Measurements from ENCODE around the gene LINGO1. TPM values are rescaled to one million over a fixed set of nuclear protein-coding genes. Genes with fewer than 3 reads are reported as not detected.

Gene LINGO1
- total RNA-seq, 4 donors from 2014 or later: 0.09 to 1.2 (median 0.38) TPM; not detected in 1

DNA sequence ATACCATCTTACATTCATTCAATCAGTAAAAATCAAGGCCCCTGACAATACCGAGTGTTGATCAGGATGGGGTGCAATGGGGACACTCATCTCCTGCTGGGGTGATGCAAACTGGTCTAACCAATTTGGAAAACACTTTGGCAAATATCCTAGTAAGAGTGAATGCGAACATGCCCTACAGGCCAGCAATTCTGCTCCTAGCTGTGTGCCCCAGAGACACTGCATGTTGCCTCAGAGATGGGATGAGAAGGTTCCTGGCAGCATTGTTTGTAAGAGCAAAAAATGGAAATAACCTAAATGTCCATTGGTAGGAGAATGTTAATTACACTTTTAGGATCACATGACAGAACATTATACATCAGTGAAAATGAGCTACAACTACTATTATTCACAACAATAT is 4.7 kb downstream of the LINGO1 start:
- no peak for DNase-seq
- intact Hi-C loops (cut with DNase I): no loop called here
- Histone ChIP-seq H3K27me3 (peaks cover 8 to 44% (median 12%) of the 10 kb centered on the region in 4 donors), H3K9me3 (no peaks in the 10 kb centered on the region), H3K36me3 (no peaks in the 10 kb centered on the region), H3K4me3 (no peak overlapping the region), H3K4me1 (peaks cover 2 to 18% (median 10%) of the 10 kb centered on the region in 3 donors), H3K27ac (no peak overlapping the region)
- WGBS, 2 donors: 79 to 100% methylated on average over 2 of the region's 2 CpGs
- TF ChIP-seq, protein P1, sequence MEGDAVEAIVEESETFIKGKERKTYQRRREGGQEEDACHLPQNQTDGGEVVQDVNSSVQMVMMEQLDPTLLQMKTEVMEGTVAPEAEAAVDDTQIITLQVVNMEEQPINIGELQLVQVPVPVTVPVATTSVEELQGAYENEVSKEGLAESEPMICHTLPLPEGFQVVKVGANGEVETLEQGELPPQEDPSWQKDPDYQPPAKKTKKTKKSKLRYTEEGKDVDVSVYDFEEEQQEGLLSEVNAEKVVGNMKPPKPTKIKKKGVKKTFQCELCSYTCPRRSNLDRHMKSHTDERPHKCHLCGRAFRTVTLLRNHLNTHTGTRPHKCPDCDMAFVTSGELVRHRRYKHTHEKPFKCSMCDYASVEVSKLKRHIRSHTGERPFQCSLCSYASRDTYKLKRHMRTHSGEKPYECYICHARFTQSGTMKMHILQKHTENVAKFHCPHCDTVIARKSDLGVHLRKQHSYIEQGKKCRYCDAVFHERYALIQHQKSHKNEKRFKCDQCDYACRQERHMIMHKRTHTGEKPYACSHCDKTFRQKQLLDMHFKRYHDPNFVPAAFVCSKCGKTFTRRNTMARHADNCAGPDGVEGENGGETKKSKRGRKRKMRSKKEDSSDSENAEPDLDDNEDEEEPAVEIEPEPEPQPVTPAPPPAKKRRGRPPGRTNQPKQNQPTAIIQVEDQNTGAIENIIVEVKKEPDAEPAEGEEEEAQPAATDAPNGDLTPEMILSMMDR (IDR thresholded peaks at IDR 0.05): no peak
- TF ChIP-seq POLR2A (IDR thresholded peaks at IDR 0.05): no peak

DNA sequence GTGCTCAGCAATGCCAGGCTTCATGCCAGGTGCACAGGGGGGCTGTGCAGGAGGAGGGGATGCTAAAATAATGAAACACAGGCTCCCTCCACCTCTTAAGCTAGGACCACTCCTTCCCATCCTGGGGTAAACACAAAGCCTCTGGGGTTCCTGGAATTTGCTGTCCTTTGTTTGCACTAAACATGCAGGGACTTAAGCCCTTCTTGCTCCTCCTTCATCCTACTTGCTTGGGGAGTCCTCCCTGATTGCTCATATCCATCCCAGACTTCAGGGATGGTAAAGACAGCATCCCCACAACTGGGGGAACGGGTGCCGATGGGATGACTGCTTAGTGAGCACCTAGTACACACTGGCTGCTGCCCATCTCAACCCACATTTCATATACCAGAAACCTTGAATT is 5.1 kb downstream of the LINGO1 start:
- DNase-seq: no peak
- intact Hi-C loops (cut with DNase I): no loop called here
- Histone ChIP-seq H3K4me3 (no peak overlapping the region), H3K27ac (no peak overlapping the region), H3K4me1 (peaks cover 0 to 14% (median 6%) of the 10 kb centered on the region in 3 donors), H3K27me3 (peaks cover 8 to 40% (median 12%) of the 10 kb centered on the region in 4 donors), H3K9me3 (no peaks in the 10 kb centered on the region), H3K36me3 (no peaks in the 10 kb centered on the region)
- 81 to 83% methylated on average over 2 of the region's 2 CpGs for WGBS, 2 donors
- TF ChIP-seq, protein P1 (IDR thresholded peaks at IDR 0.05): no peak
- no peak for TF ChIP-seq POLR2A (IDR thresholded peaks at IDR 0.05)

DNA sequence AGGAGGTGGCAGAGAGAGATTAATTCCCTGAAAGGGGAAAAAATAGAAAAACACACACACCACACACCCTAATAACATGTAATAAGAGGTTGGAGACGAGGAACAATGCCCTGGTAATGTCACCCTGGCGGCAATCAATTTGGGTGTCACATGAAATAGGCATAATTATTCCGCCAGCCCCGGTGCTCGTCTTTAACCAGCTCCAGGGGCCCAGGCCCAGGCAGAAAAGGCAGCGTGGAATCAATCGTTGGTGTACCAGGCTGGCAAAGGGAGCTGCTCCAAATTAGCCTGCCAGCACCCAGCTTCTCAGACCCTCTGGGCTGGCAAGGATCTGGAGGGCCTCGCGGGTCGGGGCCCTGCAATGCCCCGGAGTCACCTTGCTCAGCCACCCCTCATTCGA is 5.6 kb downstream of the LINGO1 start:
- intact Hi-C loops (cut with DNase I): no loop called here
- no peaks in the 10 kb centered on the region for H3K9me3 ChIP-seq
- DNase-seq: no peak
- TF ChIP-seq, protein P1 (IDR thresholded peaks at IDR 0.05): no peak
- TF ChIP-seq POLR2A (IDR thresholded peaks at IDR 0.05): no peak
- H3K36me3 ChIP-seq: no peaks in the 10 kb centered on the region
- 67% methylated on average over 7 of the region's 12 CpGs; no CpG with 5 or more reads in 1 of the 2 donors for WGBS, 2 donors
- peaks cover 0 to 11% (median 3%) of the 10 kb centered on the region in 3 donors for H3K4me1 ChIP-seq
- peaks cover 8 to 35% (median 12%) of the 10 kb centered on the region in 4 donors for H3K27me3 ChIP-seq
- no peak overlapping the region for H3K27ac ChIP-seq
- no peak overlapping the region for H3K4me3 ChIP-seq

DNA sequence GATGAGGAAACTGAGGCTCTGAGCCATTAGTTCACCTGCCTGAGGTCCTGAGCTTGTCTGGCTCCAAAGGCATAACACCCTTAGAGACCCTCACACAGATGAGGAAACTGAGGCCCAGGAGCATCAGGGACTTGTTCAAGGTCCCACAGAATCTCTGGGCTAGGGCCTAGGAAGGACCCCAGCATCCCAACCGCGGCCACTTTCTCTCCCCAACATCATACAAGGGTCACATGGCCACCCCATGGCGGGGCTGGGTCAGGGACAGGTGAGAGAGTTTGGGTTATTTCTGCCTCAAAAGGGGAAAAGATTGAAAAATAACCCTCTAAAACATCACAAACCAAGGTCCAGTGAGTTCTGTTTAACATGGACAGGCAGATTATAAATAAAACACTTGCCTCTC is 6.7 kb downstream of the LINGO1 start:
- intact Hi-C loops (cut with DNase I): no loop called here
- 92 to 93% methylated on average over 2 to 3 of the region's 3 CpGs for WGBS, 2 donors
- TF ChIP-seq POLR2A (IDR thresholded peaks at IDR 0.05): no peak
- TF ChIP-seq, protein P1 (IDR thresholded peaks at IDR 0.05): no peak
- Histone ChIP-seq H3K36me3 (no peaks in the 10 kb centered on the region), H3K9me3 (no peaks in the 10 kb centered on the region), H3K27me3 (peaks cover 0 to 25% (median 3%) of the 10 kb centered on the region in 4 donors), H3K27ac (no peak overlapping the region), H3K4me3 (no peak overlapping the region), H3K4me1 (peaks cover 0 to 1% (median 0%) of the 10 kb centered on the region in 3 donors)
- DNase-seq: no peak

DNA sequence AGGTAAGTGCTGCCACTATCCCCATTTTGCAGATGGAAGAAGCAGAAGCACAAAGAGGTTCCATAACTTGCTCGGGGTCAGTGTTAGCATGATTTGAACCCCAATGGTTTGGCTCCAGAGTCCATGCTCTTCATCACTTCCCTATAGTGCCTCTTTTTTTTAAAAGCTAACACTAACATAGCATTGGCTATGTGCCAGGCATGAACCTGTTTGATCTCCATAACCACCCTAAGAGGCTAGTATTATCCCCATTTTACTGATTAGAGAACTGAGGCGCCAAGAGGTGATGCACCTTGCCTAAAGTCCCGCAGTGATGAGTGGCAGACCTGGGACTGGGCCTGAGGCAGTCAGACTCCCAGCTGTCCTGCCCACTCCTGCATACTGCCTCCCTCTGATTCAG is 7.3 kb downstream of the LINGO1 start:
- intact Hi-C loops (cut with DNase I): no loop called here
- Histone ChIP-seq H3K9me3 (no peaks in the 10 kb centered on the region), H3K36me3 (no peaks in the 10 kb centered on the region), H3K4me1 (no peaks in the 10 kb centered on the region), H3K27ac (no peak overlapping the region), H3K27me3 (peaks cover 0 to 18% (median 0%) of the 10 kb centered on the region in 4 donors), H3K4me3 (no peak overlapping the region)
- 89 to 92% methylated on average over 1 to 3 of the region's 3 CpGs for WGBS, 2 donors
- DNase-seq: no peak
- TF ChIP-seq, protein P1 (IDR thresholded peaks at IDR 0.05): no peak
- no peak for TF ChIP-seq POLR2A (IDR thresholded peaks at IDR 0.05)
